Measurements from ENCODE around the gene CAPN14.

GRCh38 chr2:31266804-31267203 is 49.5 kb upstream of the CAPN14 start:
- TF ChIP-seq CTCF (IDR thresholded peaks at IDR 0.05) (no peak), EP300 (IDR thresholded peaks at IDR 0.05) (no peak), POLR2AphosphoS5 (IDR thresholded peaks at IDR 0.05) (no peak)

Measured in gastroesophageal sphincter (tissue), 3 donors.